ENCODE results near the gene TTC7B.

GRCh38 chr14:90641168-90641567 lies 175.1 kb downstream of the TTC7B start:
- TF ChIP-seq EZH2 (IDR thresholded peaks at IDR 0.05; ENCODE audit: insufficient read depth, poor library complexity, severe bottlenecking): no peak
- TF ChIP-seq EZH2phosphoT487 (IDR thresholded peaks at IDR 0.05; ENCODE audit: insufficient read depth, low read depth): no peak
